SK-N-SH treated with all-trans-retinoic acid at 6 μM for 48 hours (cell line): Measurements from ENCODE around the gene ARFGEF3.

ENCODE experiments used
- PPARA ChIP-seq: fragments of 250-450 bp; sonication (Bioruptor Pico); IDR thresholded peaks from 2 replicates; pipeline ENCODE4 v1.5.0; 2020; ENCODE audit warnings: mild to moderate bottlenecking, borderline replicate concordance
- ZFP3 ChIP-seq: fragments of 250-450 bp; sonication (Bioruptor Pico); IDR thresholded peaks from 2 replicates; pipeline ENCODE4 v1.5.0; 2020; ENCODE audit warnings: mild to moderate bottlenecking, moderate library complexity
- ZNF70 ChIP-seq: fragments of 450-650 bp; formaldehyde crosslinking; IDR thresholded peaks from 2 replicates; pipeline ENCODE4 v1.5.0; 2020; ENCODE audit warnings: mild to moderate bottlenecking, moderate library complexity
- TF ChIP-seq, protein P1 (sequence below): fragments of 250-450 bp; sonication (Bioruptor Pico); IDR thresholded peaks from 2 replicates; pipeline ENCODE4 v1.8.0; 2020; ENCODE audit warnings: mild to moderate bottlenecking, moderate library complexity, borderline replicate concordance
- TF ChIP-seq, protein P2 (sequence below): fragments of 250-450 bp; sonication (Bioruptor Pico); IDR thresholded peaks from 2 replicates; pipeline ENCODE4 v1.5.1; 2021; ENCODE audit warnings: mild to moderate bottlenecking, moderate library complexity

DNA sequence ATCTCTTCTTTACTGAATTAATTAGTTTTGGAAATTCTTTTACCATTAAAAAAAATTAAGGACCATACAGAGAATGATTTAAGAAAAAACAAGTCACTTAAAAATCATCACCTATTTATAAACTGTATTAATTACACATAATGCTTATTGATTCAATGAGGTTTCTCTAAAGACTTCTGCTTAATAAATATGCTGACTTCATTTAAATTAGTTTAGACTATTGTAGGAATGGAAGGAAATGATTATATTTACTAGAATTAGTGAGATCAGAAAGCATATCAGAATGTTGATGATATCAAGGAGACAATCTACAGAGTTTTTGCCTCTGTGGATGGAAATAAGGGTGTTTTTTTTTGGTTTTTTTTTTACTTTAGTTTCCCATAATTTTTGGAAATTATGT is 181.4 kb downstream of the ARFGEF3 start:
- no peak for TF ChIP-seq PPARA (CRISPR knock-in tag)
- TF ChIP-seq, protein P1, sequence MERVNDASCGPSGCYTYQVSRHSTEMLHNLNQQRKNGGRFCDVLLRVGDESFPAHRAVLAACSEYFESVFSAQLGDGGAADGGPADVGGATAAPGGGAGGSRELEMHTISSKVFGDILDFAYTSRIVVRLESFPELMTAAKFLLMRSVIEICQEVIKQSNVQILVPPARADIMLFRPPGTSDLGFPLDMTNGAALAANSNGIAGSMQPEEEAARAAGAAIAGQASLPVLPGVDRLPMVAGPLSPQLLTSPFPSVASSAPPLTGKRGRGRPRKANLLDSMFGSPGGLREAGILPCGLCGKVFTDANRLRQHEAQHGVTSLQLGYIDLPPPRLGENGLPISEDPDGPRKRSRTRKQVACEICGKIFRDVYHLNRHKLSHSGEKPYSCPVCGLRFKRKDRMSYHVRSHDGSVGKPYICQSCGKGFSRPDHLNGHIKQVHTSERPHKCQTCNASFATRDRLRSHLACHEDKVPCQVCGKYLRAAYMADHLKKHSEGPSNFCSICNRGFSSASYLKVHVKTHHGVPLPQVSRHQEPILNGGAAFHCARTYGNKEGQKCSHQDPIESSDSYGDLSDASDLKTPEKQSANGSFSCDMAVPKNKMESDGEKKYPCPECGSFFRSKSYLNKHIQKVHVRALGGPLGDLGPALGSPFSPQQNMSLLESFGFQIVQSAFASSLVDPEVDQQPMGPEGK (CRISPR knock-in tag), result no peak
- TF ChIP-seq ZNF70, result no peak
- no peak for TF ChIP-seq ZFP3 (CRISPR knock-in tag)
- TF ChIP-seq, protein P2, sequence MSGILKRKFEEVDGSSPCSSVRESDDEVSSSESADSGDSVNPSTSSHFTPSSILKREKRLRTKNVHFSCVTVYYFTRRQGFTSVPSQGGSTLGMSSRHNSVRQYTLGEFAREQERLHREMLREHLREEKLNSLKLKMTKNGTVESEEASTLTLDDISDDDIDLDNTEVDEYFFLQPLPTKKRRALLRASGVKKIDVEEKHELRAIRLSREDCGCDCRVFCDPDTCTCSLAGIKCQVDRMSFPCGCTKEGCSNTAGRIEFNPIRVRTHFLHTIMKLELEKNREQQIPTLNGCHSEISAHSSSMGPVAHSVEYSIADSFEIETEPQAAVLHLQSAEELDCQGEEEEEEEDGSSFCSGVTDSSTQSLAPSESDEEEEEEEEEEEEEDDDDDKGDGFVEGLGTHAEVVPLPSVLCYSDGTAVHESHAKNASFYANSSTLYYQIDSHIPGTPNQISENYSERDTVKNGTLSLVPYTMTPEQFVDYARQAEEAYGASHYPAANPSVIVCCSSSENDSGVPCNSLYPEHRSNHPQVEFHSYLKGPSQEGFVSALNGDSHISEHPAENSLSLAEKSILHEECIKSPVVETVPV (CRISPR knock-in tag), result no peak
